ENCODE data around the gene SORL1. TPM values are rescaled to one million over a fixed set of nuclear protein-coding genes. Genes with fewer than 3 reads are reported as not detected.
"Not testable (repeated sequence)": the region's sequence is repeated elsewhere in the genome, so short reads cannot be mapped to it uniquely, and the experiment has no call there.

SORL1 gene
- total RNA-seq, 1 donor from 2014 or later, result 46.0 TPM

GRCh38 chr11:121567995-121568394, 115.9 kb downstream of the SORL1 start:
- no peaks in the 10 kb centered on the region for H3K9me3 Mint-ChIP-seq
- Histone ChIP-seq H3K9me3 (ENCODE audit: low read depth) (no peaks in the 10 kb centered on the region), H3F3A (ENCODE audit: low read depth) (no peaks in the 10 kb centered on the region), H3K9ac (no peak overlapping the region), H3K79me2 (ENCODE audit: low read depth) (peaks cover 13% of the 10 kb centered on the region), H2AFZ (replicated peaks) (no peak overlapping the region), H3K27me3 (no peaks in the 10 kb centered on the region), H3K4me1 (peaks cover 13% of the 10 kb centered on the region), H3K4me2 (no peak overlapping the region), H4K20me1 (ENCODE audit: low read depth) (no peaks in the 10 kb centered on the region), H3K36me3 (peaks cover 2% of the 10 kb centered on the region), H3K4me3 (no peak overlapping the region), H3K27ac (no peak overlapping the region)
- TF ChIP-seq CTCF (IDR thresholded peaks at IDR 0.05) (no peak), EZH2 (IDR thresholded peaks at IDR 0.05) (no peak), EZH2phosphoT487 (IDR thresholded peaks at IDR 0.05) (no peak)
- H3K36me3 Mint-ChIP-seq, result peaks cover 4% of the 10 kb centered on the region
- H3K27me3 Mint-ChIP-seq (ENCODE audit: insufficient read depth, low read depth), result peaks cover 11% of the 10 kb centered on the region
- H3K27ac Mint-ChIP-seq, result no peak overlapping the region
- H3K4me1 Mint-ChIP-seq, result peaks cover 21% of the 10 kb centered on the region
- H3K4me3 Mint-ChIP-seq, result no peak overlapping the region
- no peak for DNase-seq (ENCODE audit: low spot score)

- H3K9ac ChIP-seq; H3K4me2 ChIP-seq; H3K9me3 Mint-ChIP-seq; H3K27me3 ChIP-seq; H3K9me3 ChIP-seq (ENCODE audit: low read depth); H3K36me3 Mint-ChIP-seq; H3K27ac ChIP-seq; H3K36me3 ChIP-seq; DNase-seq (ENCODE audit: low spot score); H4K20me1 ChIP-seq (ENCODE audit: low read depth); H3K79me2 ChIP-seq (ENCODE audit: low read depth); H3F3A ChIP-seq (ENCODE audit: low read depth); H3K4me3 Mint-ChIP-seq; H2AFZ ChIP-seq (replicated peaks); H3K4me3 ChIP-seq; H3K27me3 Mint-ChIP-seq (ENCODE audit: insufficient read depth, low read depth): not testable (repeated sequence)
- Mint-ChIP-seq H3K4me1 (peaks cover 24% of the 10 kb centered on the region), H3K27ac (peak overlapping the region; percentile 42)
- peaks cover 13% of the 10 kb centered on the region for H3K4me1 ChIP-seq
Observed at GRCh38 chr11:121569332-121570299, 117.5 kb downstream of the SORL1 start.

- peaks cover 32% of the 10 kb centered on the region for H3K4me1 Mint-ChIP-seq
- no peaks in the 10 kb centered on the region for H3K9me3 Mint-ChIP-seq
- H4K20me1 ChIP-seq (ENCODE audit: low read depth), result no peaks in the 10 kb centered on the region
- H3K36me3 Mint-ChIP-seq, result peaks cover 4% of the 10 kb centered on the region
- no peak for TF ChIP-seq CTCF (IDR thresholded peaks at IDR 0.05)
- no peak for TF ChIP-seq EZH2 (IDR thresholded peaks at IDR 0.05)
- no peak for TF ChIP-seq EZH2phosphoT487 (IDR thresholded peaks at IDR 0.05)
- H3K9ac ChIP-seq, result no peak overlapping the region
- no peak overlapping the region for H3K4me2 ChIP-seq
- DNase-seq (ENCODE audit: low spot score), result no peak
- H3K4me3 ChIP-seq, result no peak overlapping the region
- H3K79me2 ChIP-seq (ENCODE audit: low read depth), result no peaks in the 10 kb centered on the region
- H3K27me3 Mint-ChIP-seq (ENCODE audit: insufficient read depth, low read depth), result peaks cover 8% of the 10 kb centered on the region
- H3K27me3 ChIP-seq, result no peaks in the 10 kb centered on the region
- H3K9me3 ChIP-seq (ENCODE audit: low read depth), result no peaks in the 10 kb centered on the region
- no peaks in the 10 kb centered on the region for H3F3A ChIP-seq (ENCODE audit: low read depth)
- no peak overlapping the region for H3K27ac ChIP-seq
- H3K4me1 ChIP-seq, result peaks cover 16% of the 10 kb centered on the region
- H3K27ac Mint-ChIP-seq, result no peak overlapping the region
- H3K36me3 ChIP-seq, result peaks cover 2% of the 10 kb centered on the region
- H3K4me3 Mint-ChIP-seq, result no peak overlapping the region
- no peak overlapping the region for H2AFZ ChIP-seq (replicated peaks)
Observed at GRCh38 chr11:121570453-121570852, 118.3 kb downstream of the SORL1 start.

GRCh38 chr11:121571506-121571905, 119.4 kb downstream of the SORL1 start:
- Histone ChIP-seq H3K4me3 (no peak overlapping the region), H3K27me3 (no peaks in the 10 kb centered on the region), H3K4me2 (no peak overlapping the region), H3F3A (ENCODE audit: low read depth) (no peaks in the 10 kb centered on the region), H3K79me2 (ENCODE audit: low read depth) (no peaks in the 10 kb centered on the region), H4K20me1 (ENCODE audit: low read depth) (peaks cover 4% of the 10 kb centered on the region), H3K4me1 (peaks cover 25% of the 10 kb centered on the region), H3K27ac (no peak overlapping the region), H3K9me3 (ENCODE audit: low read depth) (no peaks in the 10 kb centered on the region), H2AFZ (replicated peaks) (no peak overlapping the region), H3K9ac (no peak overlapping the region), H3K36me3 (peaks cover 2% of the 10 kb centered on the region)
- Mint-ChIP-seq H3K4me3 (no peak overlapping the region), H3K27me3 (ENCODE audit: insufficient read depth, low read depth) (peaks cover 10% of the 10 kb centered on the region), H3K4me1 (peaks cover 43% of the 10 kb centered on the region), H3K36me3 (peaks cover 4% of the 10 kb centered on the region), H3K9me3 (no peaks in the 10 kb centered on the region), H3K27ac (no peak overlapping the region)
- no peak for TF ChIP-seq EZH2 (IDR thresholded peaks at IDR 0.05)
- peak; percentile 10 for TF ChIP-seq CTCF (IDR thresholded peaks at IDR 0.05)
- peak; percentile 25 for DNase-seq (ENCODE audit: low spot score)
